H9 (cell line): ENCODE measurements around the gene MTTP. TPM values are rescaled to one million over a fixed set of nuclear protein-coding genes. Genes with fewer than 3 reads are reported as not detected.

Experiments
- DNase-seq: peaks from one replicate; pipeline ENCODE4 v3.0.0-alpha.2; 2017
- H2AFZ ChIP-seq: one replicate; pipeline ENCODE4 v1.6.1; 2013; ENCODE audit warnings: mild to moderate bottlenecking, low read length, control low read depth, moderate library complexity
- H2AK5ac ChIP-seq: 2 replicates; pipeline ENCODE4 v1.6.1; 2013; ENCODE audit warnings: low read length, control low read depth, mixed read lengths; ENCODE audit not compliant: insufficient read length
- H2BK120ac ChIP-seq: one replicate; pipeline ENCODE4 v1.6.1; 2013; ENCODE audit warnings: low read depth, mild to moderate bottlenecking, low read length, control low read depth, inconsistent platforms; ENCODE audit not compliant: poor library complexity, severe bottlenecking
- H2BK12ac ChIP-seq: 2 replicates; pipeline ENCODE4 v1.6.1; 2013; ENCODE audit warnings: low read length, control low read depth, mixed read lengths, low read depth; ENCODE audit not compliant: insufficient read length
- H2BK15ac ChIP-seq: 2 replicates; pipeline ENCODE4 v1.6.1; 2013; ENCODE audit warnings: low read depth, low read length, control low read depth
- H2BK20ac ChIP-seq: one replicate; pipeline ENCODE4 v1.6.1; 2013; ENCODE audit warnings: low read depth, mild to moderate bottlenecking, low read length, control low read depth, inconsistent platforms; ENCODE audit not compliant: poor library complexity, severe bottlenecking
- H2BK5ac ChIP-seq: 2 replicates; pipeline ENCODE4 v1.6.1; 2013; ENCODE audit warnings: low read length, control low read depth, mixed read lengths; ENCODE audit not compliant: insufficient read length
- H3K14ac ChIP-seq: 2 replicates; pipeline ENCODE4 v1.6.1; 2013; ENCODE audit warnings: low read length, control low read depth; ENCODE audit not compliant: insufficient read depth
- H3K18ac ChIP-seq: 2 replicates; pipeline ENCODE4 v1.6.1; 2013; ENCODE audit warnings: low read depth, mild to moderate bottlenecking, mixed read lengths, low read length, control low read depth; ENCODE audit not compliant: insufficient read length
- H3K23ac ChIP-seq: 2 replicates; pipeline ENCODE4 v1.6.1; 2013; ENCODE audit warnings: low read length, control low read depth, mixed read lengths, low read depth; ENCODE audit not compliant: insufficient read length
- H3K23me2 ChIP-seq: 2 replicates; pipeline ENCODE4 v1.6.1; 2013; ENCODE audit warnings: low read depth, mild to moderate bottlenecking, mixed read lengths, low read length, control low read depth; ENCODE audit not compliant: insufficient read length, poor library complexity, severe bottlenecking
- H3K27ac ChIP-seq: 2 replicates; pipeline ENCODE4 v1.5.1; 2013; ENCODE audit warnings: low read length, control low read depth, mixed read lengths, low read depth; ENCODE audit not compliant: insufficient read length
- H3K27me3 ChIP-seq: 2 replicates; pipeline ENCODE4 v1.6.1; 2013; ENCODE audit warnings: low read length, control low read depth, inconsistent platforms; ENCODE audit not compliant: insufficient read depth
- H3K4ac ChIP-seq: 2 replicates; pipeline ENCODE4 v1.6.1; 2013; ENCODE audit warnings: low read depth, mild to moderate bottlenecking, control low read depth, inconsistent platforms, low read length, moderate library complexity
- H3K4me1 ChIP-seq: 2 replicates; pipeline ENCODE4 v1.6.1; 2013; ENCODE audit warnings: low read length, control low read depth, inconsistent platforms; ENCODE audit not compliant: insufficient read depth
- H3K4me2 ChIP-seq: 2 replicates; pipeline ENCODE4 v1.6.1; 2013; ENCODE audit warnings: low read length, control low read depth, mixed read lengths; ENCODE audit not compliant: insufficient read length, insufficient read depth
- H3K56ac ChIP-seq: 2 replicates; pipeline ENCODE4 v1.6.1; 2013; ENCODE audit warnings: low read depth, mild to moderate bottlenecking, mixed read lengths, low read length, control low read depth; ENCODE audit not compliant: insufficient read length
- H3K79me1 ChIP-seq: 2 replicates; pipeline ENCODE4 v1.6.1; 2013; ENCODE audit warnings: low read depth, mild to moderate bottlenecking, moderate library complexity, low read length, control low read depth, inconsistent platforms; ENCODE audit not compliant: insufficient read depth, poor library complexity, severe bottlenecking
- H3K79me2 ChIP-seq: 2 replicates; pipeline ENCODE4 v1.6.1; 2013; ENCODE audit warnings: low read length, control low read depth, inconsistent platforms; ENCODE audit not compliant: insufficient read depth
- H3K9ac ChIP-seq: 2 replicates; pipeline ENCODE4 v1.6.1; 2013; ENCODE audit warnings: low read length, control low read depth, mixed read lengths; ENCODE audit not compliant: insufficient read length; ENCODE audit errors: extremely low read depth
- H3K9me3 ChIP-seq: one replicate; pipeline ENCODE4 v1.6.1; 2013; ENCODE audit warnings: low read depth, low read length, inconsistent platforms; ENCODE audit not compliant: control insufficient read depth
- H3T11ph ChIP-seq: one replicate; pipeline ENCODE4 v1.6.1; 2013; ENCODE audit warnings: mild to moderate bottlenecking, low read length, control low read depth, inconsistent platforms
- H4K20me1 ChIP-seq: one replicate; pipeline ENCODE4 v1.6.1; 2013; ENCODE audit not compliant: control insufficient read depth, insufficient read length, insufficient read depth
- H4K5ac ChIP-seq: 2 replicates; pipeline ENCODE4 v1.6.1; 2013; ENCODE audit warnings: low read depth, mild to moderate bottlenecking, mixed read lengths, low read length, control low read depth; ENCODE audit not compliant: insufficient read length
- H4K8ac ChIP-seq: replicated peaks from 2 replicates; pipeline ENCODE4 v1.6.1; 2013; ENCODE audit warnings: low read length, control low read depth, mixed read lengths, low read depth; ENCODE audit not compliant: insufficient read length
- H4K91ac ChIP-seq: 2 replicates; pipeline ENCODE4 v1.6.1; 2013; ENCODE audit warnings: low read depth, mild to moderate bottlenecking, moderate library complexity, mixed read lengths, low read length, control low read depth; ENCODE audit not compliant: insufficient read length
- H3K27ac Mint-ChIP-seq, 3 experiments: 2 replicates in 2 of 3; 3 replicates in 1 of 3; pipeline ENCODE4 v1.8.0; 2020 to 2021; ENCODE audit warnings: mixed read lengths in 3 of 3, mild to moderate bottlenecking in 1 of 3, moderate library complexity in 1 of 3
- H3K27me3 Mint-ChIP-seq: 2 replicates; pipeline ENCODE4 v1.8.0; 2021; ENCODE audit warnings: low read depth, mild to moderate bottlenecking, moderate library complexity, mixed read lengths
- H3K36me3 Mint-ChIP-seq, 3 experiments: 2 replicates in 2 of 3; 3 replicates in 1 of 3; pipeline ENCODE4 v1.8.0; 2020 to 2021; ENCODE audit warnings: low read depth in 3 of 3, mixed read lengths in 3 of 3; ENCODE audit not compliant: insufficient read depth in 1 of 3
- H3K4me1 Mint-ChIP-seq, 2 experiments: 2 replicates each; pipeline ENCODE4 v1.8.0; 2020; ENCODE audit warnings: mixed read lengths in 2 of 2
- H3K4me3 Mint-ChIP-seq, 2 experiments: 2 replicates in 1 of 2; 3 replicates in 1 of 2; pipeline ENCODE4 v1.8.0; 2020 to 2021; ENCODE audit warnings: mild to moderate bottlenecking in 2 of 2, mixed read lengths in 2 of 2, moderate library complexity in 1 of 2
- H3K9me3 Mint-ChIP-seq, 2 experiments: 2 replicates in 1 of 2; 3 replicates in 1 of 2; pipeline ENCODE4 v1.8.0; 2020; ENCODE audit warnings: mild to moderate bottlenecking in 2 of 2, mixed read lengths in 2 of 2, moderate library complexity in 1 of 2
- CTCF ChIP-seq: fragments of 200-600 bp; sonication (generic); conservative IDR thresholded peaks from 3 replicates; pipeline ENCODE4 v1.8.0; 2021; ENCODE audit warnings: antibody characterized with exemption, mild to moderate bottlenecking
- WGBS: extraction: QIAGEN DNeasy Blood & Tissue Kit; methylation state at CpG from one replicate; pipeline ENCODE4 v1.1.7; 2013; ENCODE audit warnings: missing lambda C conversion rate, low lambda C conversion rate, mixed read lengths; ENCODE audit not compliant: insufficient read length; ENCODE audit errors: extremely low coverage; 5-methylcytosine and 5-hydroxymethylcytosine counted together
- total RNA-seq: library from RNA; stranded (reverse); gene quantifications from 2 replicates; pipeline ENCODE4 v1.2.1, GENCODE V29; 2021

The MTTP gene
- total RNA-seq, 1 experiment from 2014 or later: 0.46 TPM

DNA sequence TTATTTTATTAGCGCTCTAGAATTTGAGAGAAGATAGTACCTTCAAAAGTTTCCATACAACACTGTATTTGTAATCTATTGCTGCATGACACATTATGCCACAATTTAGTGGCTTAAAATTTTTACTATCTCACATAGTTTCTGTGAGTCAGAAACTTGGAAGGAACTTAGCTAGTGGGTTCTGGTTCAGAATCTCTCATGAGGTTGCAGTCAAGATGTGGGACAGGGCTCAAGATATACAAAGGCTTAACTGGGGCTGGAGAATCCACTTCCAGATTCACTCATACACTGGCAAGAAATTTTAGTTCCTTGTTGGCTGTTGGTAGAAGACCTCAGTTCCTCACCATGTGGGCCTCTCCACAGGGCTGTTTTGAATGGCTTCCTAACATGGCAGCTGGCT, 94.5 kb downstream of the MTTP start:
- Histone ChIP-seq H3K23ac (no peak overlapping the region), H3K18ac (no peak overlapping the region), H4K91ac (no peak overlapping the region), H3K14ac (no peak overlapping the region), H2BK15ac (no peak overlapping the region), H3K4me1 (no peaks in the 10 kb centered on the region), H4K5ac (no peak overlapping the region), H3K27me3 (no peaks in the 10 kb centered on the region), H3K79me1 (no peaks in the 10 kb centered on the region), H2BK20ac (no peak overlapping the region), H3K23me2 (no peaks in the 10 kb centered on the region), H3K4me2 (no peak overlapping the region), H3K27ac (no peak overlapping the region), H3K79me2 (no peaks in the 10 kb centered on the region), H3K56ac (no peak overlapping the region), H4K8ac (no peak overlapping the region), H2AK5ac (no peak overlapping the region), H2BK120ac (no peak overlapping the region), H2BK12ac (no peak overlapping the region), H3K9me3 (no peaks in the 10 kb centered on the region), H2BK5ac (no peak overlapping the region), H4K20me1 (no peaks in the 10 kb centered on the region), H3T11ph (no peak overlapping the region), H3K9ac (no peak overlapping the region), H3K4ac (no peak overlapping the region), H2AFZ (no peak overlapping the region)
- H3K27ac Mint-ChIP-seq: no peak overlapping the region
- no peaks in the 10 kb centered on the region; the same call in 1 of the 2 replicates for H3K27me3 Mint-ChIP-seq
- no peak for TF ChIP-seq CTCF
- no peaks in the 10 kb centered on the region for H3K4me1 Mint-ChIP-seq
- DNase-seq: no peak
- peaks cover 23% of the 10 kb centered on the region in 2 experiments for H3K9me3 Mint-ChIP-seq
- no peak overlapping the region for H3K4me3 Mint-ChIP-seq
- H3K36me3 Mint-ChIP-seq: peaks cover 6 to 15% (median 14%) of the 10 kb centered on the region in 3 experiments
- no CpG with 5 or more reads among the region's 1 CpG for WGBS
